ENCODE results near the gene PLEKHA6. TPM values are rescaled to one million over a fixed set of nuclear protein-coding genes. Genes with fewer than 3 reads are reported as not detected.

Gene PLEKHA6
- polyA plus RNA-seq, 3 donors: 0.08 TPM; not detected in 1

DNA sequence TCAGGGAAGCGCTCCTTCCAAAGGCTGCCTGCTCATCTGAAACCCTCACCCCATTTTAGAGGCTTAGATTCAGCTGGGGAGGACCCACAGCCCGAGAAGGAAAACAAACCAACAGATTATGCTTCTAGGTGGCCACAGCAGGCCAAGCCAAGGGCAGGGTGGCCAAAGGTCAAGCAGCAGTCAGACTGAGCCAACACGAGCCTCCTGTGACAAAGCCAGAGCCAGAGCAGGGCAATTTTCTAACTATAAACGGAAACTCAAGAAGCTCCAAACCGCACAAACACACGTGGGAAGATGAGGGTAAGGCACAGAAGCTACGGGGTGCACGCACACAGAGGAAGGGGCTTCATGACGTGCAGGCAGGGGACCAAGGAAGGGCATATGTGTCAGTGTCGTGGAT is 64.1 kb downstream of the PLEKHA6 start:
- Histone ChIP-seq H4K20me1 (ENCODE audit: insufficient read depth, low read length) (no peaks in the 10 kb centered on the region), H3K79me2 (ENCODE audit: insufficient read depth, low read length) (no peaks in the 10 kb centered on the region), H3K9ac (ENCODE audit: insufficient read depth, low read length, poor library complexity, severe bottlenecking) (no peak overlapping the region), H3K27ac (ENCODE audit: low read depth in 1 of 2, low read length in 2 of 2) (no peak overlapping the region), H2AFZ (ENCODE audit: insufficient read depth, low read depth, low read length, poor library complexity, severe bottlenecking) (no peak overlapping the region), H3K4me3 (replicated peaks in 1 of 3; ENCODE audit: low read depth in 2 of 3, low read length in 3 of 3) (no peak overlapping the region), H3K36me3 (replicated peaks in 1 of 2; ENCODE audit: control insufficient read depth in 1 of 2, insufficient read depth in 2 of 2, low read length in 2 of 2) (no peaks in the 10 kb centered on the region), H3K9me3 (replicated peaks in 1 of 2; ENCODE audit: control insufficient read depth in 1 of 2, insufficient read depth in 1 of 2, low read length in 2 of 2) (no peaks in the 10 kb centered on the region), H3K4me1 (ENCODE audit: control insufficient read depth in 1 of 2, insufficient read depth in 2 of 2, low read length in 2 of 2) (peaks cover 0 to 3% of the 10 kb centered on the region in 2 donors), H3K4me2 (replicated peaks; ENCODE audit: extremely low read depth, low read length, poor library complexity, severe bottlenecking) (no peak overlapping the region), H3K27me3 (ENCODE audit: control insufficient read depth in 2 of 2, insufficient read depth in 2 of 2, low read length in 2 of 2) (no peaks in the 10 kb centered on the region)
- H3K4me3 Mint-ChIP-seq: no peak overlapping the region
- H3K27me3 Mint-ChIP-seq (ENCODE audit: low read depth in 3 of 3): peaks cover 0 to 3% (median 3%) of the 10 kb centered on the region in 3 donors
- TF ChIP-seq, protein P1, sequence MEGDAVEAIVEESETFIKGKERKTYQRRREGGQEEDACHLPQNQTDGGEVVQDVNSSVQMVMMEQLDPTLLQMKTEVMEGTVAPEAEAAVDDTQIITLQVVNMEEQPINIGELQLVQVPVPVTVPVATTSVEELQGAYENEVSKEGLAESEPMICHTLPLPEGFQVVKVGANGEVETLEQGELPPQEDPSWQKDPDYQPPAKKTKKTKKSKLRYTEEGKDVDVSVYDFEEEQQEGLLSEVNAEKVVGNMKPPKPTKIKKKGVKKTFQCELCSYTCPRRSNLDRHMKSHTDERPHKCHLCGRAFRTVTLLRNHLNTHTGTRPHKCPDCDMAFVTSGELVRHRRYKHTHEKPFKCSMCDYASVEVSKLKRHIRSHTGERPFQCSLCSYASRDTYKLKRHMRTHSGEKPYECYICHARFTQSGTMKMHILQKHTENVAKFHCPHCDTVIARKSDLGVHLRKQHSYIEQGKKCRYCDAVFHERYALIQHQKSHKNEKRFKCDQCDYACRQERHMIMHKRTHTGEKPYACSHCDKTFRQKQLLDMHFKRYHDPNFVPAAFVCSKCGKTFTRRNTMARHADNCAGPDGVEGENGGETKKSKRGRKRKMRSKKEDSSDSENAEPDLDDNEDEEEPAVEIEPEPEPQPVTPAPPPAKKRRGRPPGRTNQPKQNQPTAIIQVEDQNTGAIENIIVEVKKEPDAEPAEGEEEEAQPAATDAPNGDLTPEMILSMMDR (IDR thresholded peaks at IDR 0.05): no peak
- DNase-seq: no peak
- H3K36me3 Mint-ChIP-seq: no peaks in the 10 kb centered on the region
- peaks cover 15% of the 10 kb centered on the region for H3K4me1 Mint-ChIP-seq
- 79% methylated on average over 9 of the region's 10 CpGs for WGBS (ENCODE audit: insufficient coverage)
- H3K27ac Mint-ChIP-seq: no peak overlapping the region
- intact Hi-C loops (cut with micrococcal nuclease): no loop called here
- peaks cover 0 to 2% (median 0%) of the 10 kb centered on the region in 7 donors for H3K9me3 Mint-ChIP-seq

DNA sequence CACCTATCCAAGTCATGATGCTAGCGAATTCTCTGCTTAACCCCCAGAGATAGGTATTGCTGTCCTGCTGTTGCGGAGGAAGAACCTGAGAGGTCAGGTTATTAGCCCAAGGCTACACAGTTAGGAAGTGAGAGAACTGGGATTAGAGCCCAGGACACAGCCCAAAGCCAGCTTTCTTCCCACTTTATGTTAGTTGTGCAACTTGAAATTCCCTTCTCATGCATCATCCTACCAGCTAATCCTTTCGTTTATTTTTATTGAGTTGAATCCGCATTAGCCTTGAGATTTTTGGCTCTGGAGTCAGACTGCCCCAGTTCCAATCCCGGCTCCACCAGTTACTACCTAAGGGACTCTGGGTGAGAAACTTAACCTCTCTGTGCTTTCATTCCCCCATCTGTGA is 65.4 kb downstream of the PLEKHA6 start:
- Histone ChIP-seq H3K9me3 (replicated peaks in 1 of 2; ENCODE audit: control insufficient read depth in 1 of 2, insufficient read depth in 1 of 2, low read length in 2 of 2) (no peaks in the 10 kb centered on the region), H4K20me1 (ENCODE audit: insufficient read depth, low read length) (no peaks in the 10 kb centered on the region), H3K4me1 (ENCODE audit: control insufficient read depth in 1 of 2, insufficient read depth in 2 of 2, low read length in 2 of 2) (peaks cover 0 to 3% of the 10 kb centered on the region in 2 donors), H3K27me3 (ENCODE audit: control insufficient read depth in 2 of 2, insufficient read depth in 2 of 2, low read length in 2 of 2) (no peaks in the 10 kb centered on the region), H2AFZ (ENCODE audit: insufficient read depth, low read depth, low read length, poor library complexity, severe bottlenecking) (no peak overlapping the region), H3K4me2 (replicated peaks; ENCODE audit: extremely low read depth, low read length, poor library complexity, severe bottlenecking) (no peak overlapping the region), H3K36me3 (replicated peaks in 1 of 2; ENCODE audit: control insufficient read depth in 1 of 2, insufficient read depth in 2 of 2, low read length in 2 of 2) (no peaks in the 10 kb centered on the region), H3K27ac (ENCODE audit: low read depth in 1 of 2, low read length in 2 of 2) (no peak overlapping the region), H3K9ac (ENCODE audit: insufficient read depth, low read length, poor library complexity, severe bottlenecking) (no peak overlapping the region), H3K79me2 (ENCODE audit: insufficient read depth, low read length) (no peaks in the 10 kb centered on the region), H3K4me3 (replicated peaks in 1 of 3; ENCODE audit: low read depth in 2 of 3, low read length in 3 of 3) (no peak overlapping the region)
- TF ChIP-seq, protein P1 (IDR thresholded peaks at IDR 0.05): no peak
- H3K4me1 Mint-ChIP-seq: peaks cover 15% of the 10 kb centered on the region
- intact Hi-C loops (cut with micrococcal nuclease): no loop called here
- peaks cover 0 to 2% (median 0%) of the 10 kb centered on the region in 7 donors for H3K9me3 Mint-ChIP-seq
- H3K36me3 Mint-ChIP-seq: no peaks in the 10 kb centered on the region
- no peak overlapping the region for H3K4me3 Mint-ChIP-seq
- DNase-seq: no peak
- peak overlapping the region in 1 of 7 donors; percentile 32 for H3K27ac Mint-ChIP-seq
- peaks cover 0 to 3% (median 3%) of the 10 kb centered on the region in 3 donors for H3K27me3 Mint-ChIP-seq (ENCODE audit: low read depth in 3 of 3)
- WGBS (ENCODE audit: insufficient coverage): 79% methylated on average over 3 of the region's 5 CpGs

Measured in CD14-positive monocyte (primary cell).